ENCODE results near the gene LOX. TPM values are rescaled to one million over a fixed set of nuclear protein-coding genes. Genes with fewer than 3 reads are reported as not detected.

The LOX gene, protein sequence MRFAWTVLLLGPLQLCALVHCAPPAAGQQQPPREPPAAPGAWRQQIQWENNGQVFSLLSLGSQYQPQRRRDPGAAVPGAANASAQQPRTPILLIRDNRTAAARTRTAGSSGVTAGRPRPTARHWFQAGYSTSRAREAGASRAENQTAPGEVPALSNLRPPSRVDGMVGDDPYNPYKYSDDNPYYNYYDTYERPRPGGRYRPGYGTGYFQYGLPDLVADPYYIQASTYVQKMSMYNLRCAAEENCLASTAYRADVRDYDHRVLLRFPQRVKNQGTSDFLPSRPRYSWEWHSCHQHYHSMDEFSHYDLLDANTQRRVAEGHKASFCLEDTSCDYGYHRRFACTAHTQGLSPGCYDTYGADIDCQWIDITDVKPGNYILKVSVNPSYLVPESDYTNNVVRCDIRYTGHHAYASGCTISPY
- 8.1 and 8.2 TPM in 2 replicates for total RNA-seq
- 116 TPM for polyA plus RNA-seq (2012)

DNA sequence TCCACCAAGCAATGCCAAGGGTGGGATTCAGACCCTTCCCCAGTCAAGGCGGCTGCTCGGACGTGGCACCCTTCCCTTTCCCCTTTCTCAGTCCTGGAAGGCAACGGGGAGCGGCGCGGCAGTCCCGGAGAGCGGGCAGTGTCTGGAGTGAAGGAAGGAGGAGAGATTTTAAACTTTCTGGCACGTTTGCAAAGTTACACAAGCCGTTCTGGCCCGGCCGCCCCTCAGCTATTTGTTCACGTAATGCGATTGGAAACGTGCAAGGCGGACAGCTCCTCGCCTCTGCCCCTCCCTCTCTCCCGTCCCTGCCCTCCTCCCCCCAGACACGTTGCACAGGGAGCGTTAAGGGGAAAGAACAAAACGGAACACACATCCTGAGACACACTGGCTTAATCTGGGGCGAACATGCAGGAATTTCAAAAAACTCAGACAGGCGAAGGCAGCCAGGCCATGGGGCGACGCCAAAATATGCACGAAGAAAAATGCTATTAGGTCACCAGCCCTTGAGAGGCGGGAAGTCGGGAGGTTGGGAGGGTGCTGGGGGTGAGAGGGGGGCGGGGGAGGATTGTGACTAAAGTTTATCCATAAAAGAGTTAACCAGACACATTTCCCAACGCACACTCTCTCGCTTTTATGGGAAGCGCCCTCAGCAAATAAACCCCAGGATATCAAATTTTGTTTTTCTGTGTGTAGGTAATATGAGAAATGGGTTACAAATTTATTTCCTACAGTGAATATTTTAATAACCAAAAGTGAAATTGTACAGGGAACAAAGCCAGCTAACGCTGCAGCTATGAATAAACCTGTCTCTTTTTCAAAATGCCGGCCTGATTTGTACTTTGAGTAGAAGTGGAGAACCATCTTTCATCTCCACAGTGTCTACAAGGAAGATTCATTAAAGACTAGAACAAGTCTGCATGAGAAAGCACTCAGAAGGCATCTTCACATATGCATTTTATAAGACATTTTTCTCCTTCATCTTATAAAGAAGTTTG lies at the start of gene LOX:
LOX (minus strand) TSS at position 144 of the 995 bp plus-strand sequence. CDS start 274 bp downstream, outside the sequence.
- DNase-seq (ENCODE audit: low read depth): peak; percentile 76

DNA sequence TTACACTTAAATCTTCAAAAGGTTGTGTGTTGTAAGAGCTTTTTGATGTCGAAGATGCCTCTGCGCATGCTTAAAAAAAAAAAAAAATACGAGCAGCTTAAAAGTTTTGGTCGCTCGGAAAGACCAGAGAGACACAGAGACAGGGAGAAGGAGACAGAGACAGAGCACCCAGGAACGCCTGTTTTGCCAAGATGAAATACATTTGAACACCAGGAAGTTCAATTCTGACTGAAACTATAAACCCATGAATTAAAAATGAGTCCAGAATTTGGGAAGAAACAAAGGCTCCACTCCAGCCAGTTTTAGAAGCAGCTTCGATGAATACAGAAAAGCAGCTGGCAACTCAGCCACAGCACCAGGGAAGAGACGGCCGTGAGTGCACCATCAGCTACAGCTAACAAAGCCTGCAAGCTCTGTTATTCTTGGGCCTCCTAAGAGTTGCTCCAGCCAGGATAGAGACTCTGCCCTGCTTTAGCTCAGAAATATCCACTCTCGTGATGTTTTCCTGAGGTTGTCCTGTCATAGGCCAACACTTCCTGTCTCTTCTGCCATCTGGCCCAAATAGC lies 48.8 kb upstream of the LOX start:
- DNase-seq (ENCODE audit: low read depth): peak; percentile 84

DNA sequence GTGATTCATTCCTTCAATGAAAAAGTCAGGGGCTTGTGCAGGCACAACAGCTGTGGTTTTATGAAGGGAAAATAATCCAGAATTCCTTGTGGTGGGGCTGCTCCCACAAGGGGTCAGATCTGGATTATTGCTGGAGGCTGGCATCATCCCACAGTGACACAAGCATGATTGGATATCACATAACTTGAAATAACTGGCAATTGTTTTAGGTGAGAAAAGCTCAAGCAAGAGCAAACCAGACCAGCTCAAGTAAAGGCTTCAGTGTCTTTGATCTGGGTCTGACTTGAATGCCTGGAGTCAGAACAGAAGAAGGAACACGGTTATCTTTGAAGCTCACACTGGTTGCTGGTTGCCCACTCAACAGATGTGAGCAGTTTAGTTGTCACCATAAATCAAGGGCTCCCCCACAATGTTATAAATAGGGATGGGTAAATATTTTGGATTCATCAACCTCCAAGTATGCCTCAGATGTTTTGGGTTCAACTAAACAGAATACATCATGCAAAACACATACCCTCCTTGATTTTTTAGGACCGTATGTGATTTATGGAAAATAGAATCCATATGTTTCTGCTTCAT lies 48.2 kb upstream of the LOX start:
- DNase-seq (ENCODE audit: low read depth): peak; percentile 95

DNA sequence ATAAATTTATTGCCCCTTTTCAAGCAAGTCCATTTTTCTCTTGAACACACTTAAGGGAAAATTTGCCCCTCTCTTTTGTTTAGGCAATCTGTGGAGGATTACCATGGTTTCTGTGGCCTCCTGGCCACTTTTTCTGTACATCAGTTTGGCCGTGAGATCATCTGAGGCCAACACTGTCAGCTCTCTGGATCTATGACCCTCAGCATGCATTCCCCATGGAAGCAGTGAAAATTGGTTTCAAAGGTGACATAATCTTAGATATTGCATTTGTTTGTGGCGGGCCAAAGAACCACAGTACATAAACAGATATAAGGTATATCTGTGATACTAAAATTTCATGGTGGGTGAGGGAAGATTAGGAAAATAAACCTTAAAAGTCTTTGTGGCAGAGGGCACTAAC lies 46.7 kb upstream of the LOX start:
- DNase-seq (ENCODE audit: low read depth): no peak

DNA sequence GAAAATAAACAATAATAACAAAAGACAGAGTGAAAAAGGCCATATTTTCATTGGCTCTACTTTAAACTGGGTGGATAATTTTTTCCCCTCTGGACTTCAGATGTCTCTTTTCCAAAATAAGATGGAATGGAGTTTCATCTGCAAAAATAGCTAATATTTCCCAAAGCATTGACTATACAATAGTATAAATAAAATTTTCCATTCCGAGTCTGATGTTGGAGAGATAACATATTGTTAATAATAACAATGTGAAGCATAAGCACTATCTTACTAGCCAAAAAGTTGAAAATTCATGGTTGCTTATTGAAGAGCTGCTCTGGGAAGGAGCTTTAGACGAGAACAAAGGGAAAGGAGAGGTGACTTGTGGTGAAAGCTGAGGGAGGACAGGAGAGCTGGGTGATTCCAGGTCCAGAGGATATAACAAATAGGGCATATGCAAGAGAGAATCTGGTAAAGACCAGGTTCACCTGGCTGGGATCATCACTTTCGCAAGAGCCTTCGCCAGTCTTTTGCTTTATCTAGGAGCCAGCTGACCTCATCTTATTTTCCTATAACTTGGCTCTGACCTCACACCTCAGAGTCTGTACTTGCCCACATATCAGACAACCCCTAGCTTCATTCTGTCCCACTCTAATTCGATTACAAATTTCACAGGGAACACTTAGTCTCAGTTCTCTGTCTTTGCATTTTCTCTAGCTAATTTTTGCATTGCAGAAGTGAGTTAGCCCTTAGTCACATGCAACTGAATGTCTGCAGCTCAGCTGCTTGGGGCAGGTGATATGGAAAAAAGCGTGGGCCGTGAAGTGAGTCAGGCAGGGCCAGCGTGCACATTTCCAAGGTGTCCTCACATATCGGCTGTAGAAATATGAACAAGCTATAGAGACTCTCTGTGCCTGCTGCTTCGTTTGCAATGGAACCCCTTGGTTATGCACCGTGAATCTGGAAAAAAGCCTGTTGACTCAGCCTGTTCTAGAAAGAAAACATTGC lies 43.7 kb upstream of the LOX start:
- peak; percentile 48 for DNase-seq (ENCODE audit: low read depth)

DNA sequence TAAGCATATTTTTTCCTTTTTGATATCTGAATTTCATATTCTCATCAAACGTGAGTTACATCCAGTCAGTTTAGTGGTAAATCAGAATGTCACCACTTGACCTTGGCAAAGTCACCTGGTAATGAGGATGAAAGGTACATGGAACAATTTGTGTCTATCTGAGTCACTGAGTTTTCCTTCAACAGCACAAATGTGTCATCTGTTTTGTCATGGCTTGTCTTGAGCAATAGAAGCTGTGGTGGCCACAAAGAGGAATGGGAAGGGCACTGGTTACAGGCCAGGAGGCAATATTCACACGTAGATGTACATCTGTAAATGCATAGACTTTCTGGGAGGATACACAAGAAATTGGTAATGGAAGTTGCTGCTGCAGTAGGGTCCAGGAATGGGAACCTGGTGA lies 42.9 kb upstream of the LOX start:
- DNase-seq (ENCODE audit: low read depth): peak; percentile 60

DNA sequence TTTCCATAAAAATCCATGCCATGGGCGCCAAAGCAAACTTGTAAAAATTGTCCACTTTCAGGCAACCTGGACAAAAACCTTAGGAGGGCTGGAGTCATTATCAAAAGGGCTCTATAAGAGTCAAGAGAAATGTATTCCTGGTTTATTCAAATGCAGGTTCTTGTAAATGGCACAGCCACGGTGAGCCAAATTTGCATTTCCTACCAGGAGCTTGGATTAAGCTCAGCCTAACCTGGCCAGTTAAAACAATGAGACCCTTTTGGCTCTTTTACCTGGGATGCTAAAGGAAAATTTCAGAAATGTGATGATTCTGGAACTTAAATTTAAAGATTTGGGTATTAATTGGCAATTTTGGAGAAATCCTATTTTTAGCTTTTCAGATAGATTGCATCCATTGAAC lies 42.4 kb upstream of the LOX start:
- no peak for DNase-seq (ENCODE audit: low read depth)

DNA sequence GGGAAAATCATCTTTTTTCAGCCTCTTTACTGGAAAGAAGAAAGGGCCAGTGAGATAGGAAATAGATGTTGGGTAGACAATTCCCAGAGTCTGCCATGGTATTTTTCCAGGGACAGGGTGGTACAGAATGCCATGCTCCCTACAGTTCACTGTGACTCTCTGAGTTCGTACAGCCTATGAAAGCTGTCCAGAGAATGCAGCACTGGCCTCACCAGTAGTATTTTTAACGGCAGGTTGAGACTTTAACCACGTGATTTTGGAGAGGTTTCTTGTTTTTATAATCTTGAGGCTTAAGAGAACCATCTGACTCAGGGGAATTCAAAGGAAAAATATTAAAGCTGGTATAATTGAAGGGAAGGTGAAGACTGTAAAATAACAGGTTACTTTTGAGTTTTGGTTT lies 41.1 kb upstream of the LOX start:
- DNase-seq (ENCODE audit: low read depth): no peak

DNA sequence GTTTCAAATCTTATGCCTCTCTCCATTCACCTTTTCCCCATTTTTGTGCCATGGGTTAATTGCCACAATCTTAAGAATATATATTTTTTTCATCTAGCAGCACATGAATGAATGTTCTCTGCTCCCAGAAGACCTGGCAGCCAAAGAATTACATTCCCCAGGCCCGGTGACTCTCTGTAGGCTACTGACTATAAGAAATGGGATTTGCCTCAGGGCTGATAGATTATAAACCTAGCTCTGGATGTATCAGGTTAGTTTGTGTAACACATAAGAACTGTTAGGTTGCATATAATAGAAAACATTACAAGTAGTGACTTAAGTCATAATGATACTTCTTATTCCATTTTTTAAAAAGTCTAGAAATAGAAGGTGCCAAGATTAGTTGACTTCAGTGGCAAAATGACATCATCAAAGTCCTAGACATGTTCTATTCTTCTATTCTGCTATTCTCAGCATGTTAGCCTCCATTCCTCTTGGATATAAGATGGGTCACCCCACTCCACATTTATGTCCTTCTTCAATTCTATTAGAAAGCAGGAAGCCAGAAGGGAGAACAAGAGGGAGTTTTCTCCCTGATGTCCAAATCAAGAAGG lies 40.4 kb upstream of the LOX start:
- DNase-seq (ENCODE audit: low read depth): no peak

DNA sequence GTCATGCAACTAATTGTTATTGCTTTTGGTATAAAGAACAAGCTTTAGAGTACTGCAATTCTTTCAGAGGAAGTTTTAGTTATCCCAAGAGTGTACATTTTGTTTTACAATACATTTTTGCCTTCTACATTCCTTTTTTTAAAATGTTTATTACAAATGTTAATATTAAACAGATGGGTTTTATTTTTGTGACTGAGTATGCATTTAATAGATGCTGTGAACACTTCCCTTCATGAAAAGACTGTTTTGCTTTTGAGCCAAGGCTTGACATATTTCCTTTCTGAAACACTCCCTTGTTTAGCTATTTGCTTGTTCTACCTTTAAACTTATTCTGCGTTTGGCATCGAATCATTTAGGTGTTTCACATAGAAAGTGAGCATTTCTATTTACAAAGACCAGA lies 36.4 kb upstream of the LOX start:
- no peak for DNase-seq (ENCODE audit: low read depth)

DNA sequence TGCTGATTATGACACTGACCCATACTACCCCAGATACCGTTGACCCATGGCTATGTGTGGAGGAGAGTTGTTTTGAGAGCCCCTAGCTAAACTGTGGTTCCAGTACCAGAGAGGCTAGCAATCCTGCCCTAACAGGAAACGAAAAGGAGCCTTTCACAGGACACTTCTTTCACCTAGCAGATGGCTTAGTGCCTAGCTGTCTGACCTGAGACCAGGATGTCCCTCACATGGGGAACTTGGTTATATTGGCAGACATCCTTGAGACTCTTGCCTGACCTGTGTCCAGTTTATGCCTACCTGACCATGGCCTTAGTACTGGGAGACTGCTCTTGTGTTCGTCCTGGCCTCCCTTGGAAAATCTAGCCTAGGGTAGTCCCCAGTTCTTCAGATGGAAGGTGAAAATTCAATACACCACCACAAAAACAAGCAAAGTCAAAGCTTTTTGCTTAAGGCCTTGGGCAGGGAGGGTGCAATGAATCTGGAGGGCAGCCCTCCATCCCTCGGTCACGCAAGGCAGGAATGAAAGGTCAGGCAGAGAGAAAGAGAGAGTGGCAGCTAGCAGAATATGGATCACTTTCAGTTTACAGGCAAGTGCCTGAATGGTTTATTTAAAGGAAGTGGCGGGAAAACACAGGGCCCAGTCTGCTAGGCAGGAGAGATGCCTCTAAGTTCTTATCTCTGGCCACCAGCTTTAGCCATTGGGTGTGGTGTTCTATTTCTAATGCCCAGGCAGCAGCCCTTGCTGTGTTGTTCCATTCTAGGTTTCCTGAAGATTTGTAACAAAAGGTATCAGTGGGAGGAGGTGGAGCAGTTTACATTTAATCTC lies 34.9 kb upstream of the LOX start:
- no peak for DNase-seq (ENCODE audit: low read depth)

DNA sequence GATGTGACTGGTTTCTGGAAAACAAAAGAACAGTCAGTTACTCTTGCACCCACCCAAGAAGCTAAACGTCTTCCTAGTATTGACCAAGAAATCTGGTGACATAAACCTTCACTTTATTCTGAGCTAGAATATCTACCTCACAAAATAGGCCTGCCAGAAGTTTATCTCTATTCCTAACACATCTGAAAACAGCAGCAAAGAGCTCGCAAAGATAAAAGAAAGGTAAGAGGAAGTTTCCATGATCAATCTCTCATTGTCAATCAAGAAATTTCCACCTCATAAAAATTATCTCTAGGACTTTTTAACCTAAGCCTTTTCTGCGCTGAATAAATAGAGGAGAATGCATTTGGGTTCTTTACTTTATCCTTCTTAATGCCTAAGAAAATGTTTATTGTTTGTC lies 34.0 kb upstream of the LOX start:
- DNase-seq (ENCODE audit: low read depth): no peak

DNA sequence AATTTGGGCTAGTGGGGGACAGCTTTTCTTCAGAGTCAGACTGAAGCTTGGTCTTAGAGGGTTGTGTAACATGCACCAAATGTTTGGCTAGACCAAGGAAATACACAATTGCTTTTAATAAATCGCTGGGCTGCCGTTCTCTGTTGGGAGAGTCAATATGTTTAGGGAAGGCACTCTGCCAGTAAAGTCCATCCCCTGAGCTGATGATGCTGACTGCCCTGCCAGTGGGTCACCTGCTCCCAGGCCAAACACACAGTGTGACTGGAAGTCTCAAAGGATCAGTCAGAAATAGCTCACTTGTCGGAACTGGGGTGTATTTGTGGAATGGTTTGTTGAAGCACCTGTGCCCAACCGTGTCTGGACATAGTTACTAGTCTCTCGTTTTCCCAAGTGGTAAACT lies 33.4 kb upstream of the LOX start:
- peak; percentile 83 for DNase-seq (ENCODE audit: low read depth)

DNA sequence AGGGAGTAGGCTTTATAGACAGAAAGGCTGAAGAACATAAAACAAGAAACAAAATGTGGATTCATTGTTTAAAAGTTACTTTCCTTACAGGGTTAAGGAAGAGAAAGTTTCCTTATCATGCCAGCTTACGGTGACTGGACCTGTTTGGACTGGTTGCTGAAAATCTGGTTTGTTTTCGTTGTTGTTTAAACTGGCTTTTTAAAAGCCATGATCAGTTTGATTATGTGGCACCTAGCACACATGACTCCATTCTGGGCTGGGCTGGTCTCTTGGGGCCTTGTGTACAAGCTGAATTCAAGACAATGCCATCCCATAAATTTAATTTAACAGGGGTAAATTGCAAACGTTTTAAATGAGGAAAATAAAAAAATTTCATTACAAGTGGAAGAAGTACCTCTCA lies 32.9 kb upstream of the LOX start:
- no peak for DNase-seq (ENCODE audit: low read depth)

DNA sequence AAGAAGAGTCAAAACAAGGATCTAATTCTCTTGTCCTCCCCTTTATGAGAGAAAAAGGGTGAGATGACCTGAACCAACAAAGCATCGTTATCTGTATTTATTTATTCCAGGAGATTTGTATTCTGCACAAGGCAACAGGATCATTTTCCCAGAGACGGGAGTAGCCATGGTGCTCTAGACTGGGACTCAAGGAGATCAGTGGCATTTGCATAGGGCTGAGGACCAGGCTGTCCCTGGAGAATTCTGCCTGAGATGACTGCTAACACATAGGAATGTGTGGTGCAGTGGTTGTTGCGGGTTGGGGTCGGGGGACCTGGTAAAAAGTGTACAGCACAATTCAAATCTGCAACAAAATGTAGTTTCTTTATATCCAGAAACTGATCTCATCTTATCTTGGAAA lies 29.0 kb upstream of the LOX start:
- DNase-seq (ENCODE audit: low read depth): no peak

DNA sequence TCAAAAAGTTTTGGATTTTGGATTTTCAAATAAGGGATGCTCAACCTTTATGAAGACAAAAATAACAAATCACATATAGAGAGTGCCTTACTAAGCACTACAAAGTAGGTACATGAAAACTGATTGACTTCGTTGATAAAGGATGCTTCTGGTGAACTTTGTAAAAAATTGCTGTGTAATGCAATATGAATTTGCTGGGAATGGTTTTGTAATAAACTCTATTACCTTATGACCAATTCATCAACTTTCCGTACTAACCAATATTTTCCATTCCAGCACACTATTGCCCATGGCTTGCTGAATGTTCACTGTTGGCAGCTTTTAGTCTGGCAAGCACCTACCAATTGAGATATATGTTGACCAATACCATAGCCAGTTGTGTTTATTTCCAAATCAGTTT lies 27.9 kb upstream of the LOX start:
- DNase-seq (ENCODE audit: low read depth): no peak

DNA sequence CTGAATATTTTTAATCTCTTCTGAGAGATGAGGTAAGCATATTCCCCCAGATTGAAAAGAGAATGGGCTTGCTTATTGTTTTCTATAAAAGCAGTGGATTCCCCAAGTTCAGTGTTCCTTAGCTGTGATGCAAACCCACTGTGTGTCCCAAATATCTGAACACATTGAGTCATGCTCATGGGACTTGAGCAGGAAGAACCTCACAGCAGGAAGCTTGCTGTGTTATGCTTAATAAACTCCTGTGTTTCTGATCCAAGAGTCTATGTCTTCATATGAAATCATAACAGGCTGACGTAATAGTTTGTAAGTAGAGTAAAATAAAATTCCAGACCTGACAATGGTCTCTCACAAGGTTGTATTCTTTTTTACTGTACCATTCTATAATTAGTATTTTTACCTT lies 24.8 kb upstream of the LOX start:
- DNase-seq (ENCODE audit: low read depth): no peak

DNA sequence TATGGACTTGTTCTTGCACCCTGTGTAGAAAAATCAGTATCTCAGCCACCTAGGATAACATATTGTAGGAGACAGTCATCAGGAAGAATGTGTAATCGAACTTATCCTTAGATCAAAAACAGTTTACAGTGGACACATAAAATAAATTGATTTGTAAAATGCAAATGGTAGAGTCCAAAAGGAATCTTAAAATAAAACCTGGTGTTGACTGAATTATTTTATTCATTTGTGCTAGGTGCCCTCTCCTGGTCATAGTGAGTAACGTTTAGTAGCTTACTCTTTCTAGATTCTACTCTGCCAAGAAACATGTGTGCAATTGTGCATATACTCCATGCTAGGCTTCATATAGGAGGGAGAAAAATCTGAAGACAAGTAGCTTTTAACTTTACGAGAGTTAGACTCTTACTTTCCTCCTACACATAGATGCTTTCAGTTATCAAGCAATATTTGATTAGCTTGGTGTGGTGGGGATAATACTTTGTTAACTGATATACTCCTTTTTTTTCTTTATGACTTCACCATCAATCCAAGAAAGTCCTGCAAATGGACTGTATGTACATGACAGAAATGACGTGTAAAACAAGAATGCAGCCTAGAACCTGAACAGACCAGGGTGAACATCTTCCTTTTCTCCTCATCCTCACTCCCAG lies 23.7 kb upstream of the LOX start:
- peak; percentile 63 for DNase-seq (ENCODE audit: low read depth)
